Measurements from ENCODE around the gene SRP19. TPM values are rescaled to one million over a fixed set of nuclear protein-coding genes. Genes with fewer than 3 reads are reported as not detected.
"Not testable (repeated sequence)": the region's sequence is repeated elsewhere in the genome, so short reads cannot be mapped to it uniquely, and the experiment has no call there.

SRP19 gene
- total RNA-seq, 1 donor from 2014 or later = 50.6 TPM

DNA sequence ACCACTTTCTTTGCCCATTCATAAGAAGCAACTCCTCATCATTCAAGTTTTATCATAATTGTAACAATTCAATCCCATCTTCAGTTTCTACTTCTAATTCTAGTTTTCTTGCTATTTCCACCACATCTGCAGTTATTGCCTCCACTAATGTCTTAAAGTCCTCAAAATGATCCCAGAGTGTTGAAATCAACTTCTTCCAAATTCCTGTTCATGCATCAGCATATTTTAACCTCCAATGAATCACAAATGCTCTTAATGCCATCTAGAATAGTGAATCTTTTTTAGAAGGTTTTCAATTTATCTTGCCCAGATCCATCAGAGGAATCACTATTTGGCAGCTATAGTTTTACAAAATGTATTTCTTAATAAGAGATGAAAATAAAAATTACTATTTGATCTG is 3.2 kb upstream of the SRP19 start:
- TF ChIP-seq, protein P1, sequence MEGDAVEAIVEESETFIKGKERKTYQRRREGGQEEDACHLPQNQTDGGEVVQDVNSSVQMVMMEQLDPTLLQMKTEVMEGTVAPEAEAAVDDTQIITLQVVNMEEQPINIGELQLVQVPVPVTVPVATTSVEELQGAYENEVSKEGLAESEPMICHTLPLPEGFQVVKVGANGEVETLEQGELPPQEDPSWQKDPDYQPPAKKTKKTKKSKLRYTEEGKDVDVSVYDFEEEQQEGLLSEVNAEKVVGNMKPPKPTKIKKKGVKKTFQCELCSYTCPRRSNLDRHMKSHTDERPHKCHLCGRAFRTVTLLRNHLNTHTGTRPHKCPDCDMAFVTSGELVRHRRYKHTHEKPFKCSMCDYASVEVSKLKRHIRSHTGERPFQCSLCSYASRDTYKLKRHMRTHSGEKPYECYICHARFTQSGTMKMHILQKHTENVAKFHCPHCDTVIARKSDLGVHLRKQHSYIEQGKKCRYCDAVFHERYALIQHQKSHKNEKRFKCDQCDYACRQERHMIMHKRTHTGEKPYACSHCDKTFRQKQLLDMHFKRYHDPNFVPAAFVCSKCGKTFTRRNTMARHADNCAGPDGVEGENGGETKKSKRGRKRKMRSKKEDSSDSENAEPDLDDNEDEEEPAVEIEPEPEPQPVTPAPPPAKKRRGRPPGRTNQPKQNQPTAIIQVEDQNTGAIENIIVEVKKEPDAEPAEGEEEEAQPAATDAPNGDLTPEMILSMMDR (IDR thresholded peaks at IDR 0.05) = no peak
- peaks cover 10% of the 10 kb centered on the region for H3K9me3 Mint-ChIP-seq (ENCODE audit: unreplicated experiment)
- no peaks in the 10 kb centered on the region for H3K36me3 Mint-ChIP-seq (ENCODE audit: unreplicated experiment)
- H3K4me3 Mint-ChIP-seq (ENCODE audit: unreplicated experiment) = no peak overlapping the region
- H3K27ac Mint-ChIP-seq (ENCODE audit: unreplicated experiment) = no peak overlapping the region
- H3K4me1 Mint-ChIP-seq (ENCODE audit: unreplicated experiment) = peaks cover 18% of the 10 kb centered on the region
- DNase-seq (ENCODE audit: extremely low spot score, unreplicated experiment) = no peak
- H3K27me3 Mint-ChIP-seq (ENCODE audit: unreplicated experiment) = peaks cover 42% of the 10 kb centered on the region

GRCh38 chr5:112860571-112860928 is 537 bp upstream of the SRP19 start:
- not testable (repeated sequence) for H3K9me3 Mint-ChIP-seq (ENCODE audit: unreplicated experiment); DNase-seq (ENCODE audit: extremely low spot score, unreplicated experiment)
- H3K36me3 Mint-ChIP-seq (ENCODE audit: unreplicated experiment) = peaks cover 12% of the 10 kb centered on the region
- peaks cover 28% of the 10 kb centered on the region for H3K4me1 Mint-ChIP-seq (ENCODE audit: unreplicated experiment)
- peak overlapping the region; percentile 96 for H3K27ac Mint-ChIP-seq (ENCODE audit: unreplicated experiment)
- peaks cover 26% of the 10 kb centered on the region for H3K27me3 Mint-ChIP-seq (ENCODE audit: unreplicated experiment)
- peak overlapping the region; percentile 96 for H3K4me3 Mint-ChIP-seq (ENCODE audit: unreplicated experiment)

DNA sequence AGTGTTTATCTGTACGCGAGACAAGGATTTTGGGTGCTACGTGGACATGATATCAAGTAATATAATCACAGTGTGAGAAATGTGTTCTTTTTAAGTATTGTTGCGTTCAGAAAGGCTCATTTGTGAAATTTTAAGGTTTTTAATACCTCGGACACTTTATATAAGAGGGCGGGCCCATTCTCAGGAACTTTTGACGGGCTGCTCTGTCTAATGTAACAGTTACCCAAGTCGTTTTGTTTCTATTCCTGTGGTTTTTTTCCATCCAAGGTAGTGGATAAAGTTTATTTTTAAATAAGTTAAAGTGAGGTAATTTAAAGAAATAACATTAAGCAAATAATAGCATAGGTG is 525 bp downstream of the SRP19 start:
- TF ChIP-seq, protein P1 (IDR thresholded peaks at IDR 0.05) = no peak
- peak overlapping the region; percentile 96 for H3K27ac Mint-ChIP-seq (ENCODE audit: unreplicated experiment)
- peaks cover 16% of the 10 kb centered on the region for H3K27me3 Mint-ChIP-seq (ENCODE audit: unreplicated experiment)
- peaks cover 28% of the 10 kb centered on the region for H3K4me1 Mint-ChIP-seq (ENCODE audit: unreplicated experiment)
- H3K4me3 Mint-ChIP-seq (ENCODE audit: unreplicated experiment) = peak overlapping the region; percentile 96
- peaks cover 13% of the 10 kb centered on the region for H3K36me3 Mint-ChIP-seq (ENCODE audit: unreplicated experiment)
- no peaks in the 10 kb centered on the region for H3K9me3 Mint-ChIP-seq (ENCODE audit: unreplicated experiment)
- no peak for DNase-seq (ENCODE audit: extremely low spot score, unreplicated experiment)

DNA sequence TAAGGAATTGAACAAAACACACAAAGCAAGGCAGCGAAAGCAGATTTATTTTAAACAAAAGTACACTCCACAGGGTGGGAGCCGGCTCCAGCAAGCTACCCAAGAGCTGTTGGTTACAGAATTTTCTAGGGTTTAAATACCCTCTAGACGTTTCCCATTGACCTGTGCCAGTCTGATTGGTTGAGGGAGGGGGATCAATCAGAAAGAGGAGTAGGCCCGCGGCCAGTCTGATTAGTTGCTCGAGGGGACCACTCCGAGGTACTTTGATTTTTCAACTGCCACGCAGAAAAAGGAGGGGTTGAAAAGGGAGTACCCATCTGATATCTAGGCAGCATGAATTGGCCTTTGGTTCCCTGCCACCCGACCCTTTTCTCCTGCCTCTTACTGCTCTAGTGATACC is 998 bp downstream of the SRP19 start:
- Mint-ChIP-seq H3K27me3 (ENCODE audit: unreplicated experiment) (peaks cover 15% of the 10 kb centered on the region), H3K27ac (ENCODE audit: unreplicated experiment) (peak overlapping the region; percentile 96), H3K4me1 (ENCODE audit: unreplicated experiment) (peaks cover 28% of the 10 kb centered on the region), H3K9me3 (ENCODE audit: unreplicated experiment) (no peaks in the 10 kb centered on the region), H3K4me3 (ENCODE audit: unreplicated experiment) (peak overlapping the region; percentile 96), H3K36me3 (ENCODE audit: unreplicated experiment) (peaks cover 16% of the 10 kb centered on the region)
- TF ChIP-seq, protein P1 (IDR thresholded peaks at IDR 0.05) = no peak
- DNase-seq (ENCODE audit: extremely low spot score, unreplicated experiment) = no peak

DNA sequence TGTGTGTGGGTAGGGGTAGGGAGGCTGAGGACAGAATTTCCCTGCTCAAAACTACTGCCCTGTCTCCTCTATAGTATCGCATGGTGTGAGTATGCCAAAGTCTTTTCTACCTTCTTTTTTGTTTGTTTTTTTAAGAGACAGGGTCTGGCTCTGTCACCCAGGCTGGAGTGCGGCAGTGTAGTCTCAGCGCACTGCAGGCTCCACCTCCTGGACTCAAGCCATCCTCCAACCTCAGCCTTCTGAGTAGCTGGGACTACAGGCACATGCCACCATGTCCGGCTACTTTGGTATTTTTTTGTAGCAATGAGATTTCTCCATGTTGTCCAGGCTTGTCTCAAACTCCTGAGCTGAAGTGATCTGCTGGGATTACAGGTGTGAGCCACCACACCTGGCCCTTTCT is 2.5 kb downstream of the SRP19 start:
- Mint-ChIP-seq H3K4me3 (ENCODE audit: unreplicated experiment) (peak overlapping the region; percentile 29), H3K27ac (ENCODE audit: unreplicated experiment) (no peak overlapping the region), H3K4me1 (ENCODE audit: unreplicated experiment) (peaks cover 28% of the 10 kb centered on the region), H3K36me3 (ENCODE audit: unreplicated experiment) (peaks cover 27% of the 10 kb centered on the region), H3K27me3 (ENCODE audit: unreplicated experiment) (peaks cover 4% of the 10 kb centered on the region), H3K9me3 (ENCODE audit: unreplicated experiment) (no peaks in the 10 kb centered on the region)
- TF ChIP-seq, protein P1 (IDR thresholded peaks at IDR 0.05) = no peak
- DNase-seq (ENCODE audit: extremely low spot score, unreplicated experiment) = no peak

DNA sequence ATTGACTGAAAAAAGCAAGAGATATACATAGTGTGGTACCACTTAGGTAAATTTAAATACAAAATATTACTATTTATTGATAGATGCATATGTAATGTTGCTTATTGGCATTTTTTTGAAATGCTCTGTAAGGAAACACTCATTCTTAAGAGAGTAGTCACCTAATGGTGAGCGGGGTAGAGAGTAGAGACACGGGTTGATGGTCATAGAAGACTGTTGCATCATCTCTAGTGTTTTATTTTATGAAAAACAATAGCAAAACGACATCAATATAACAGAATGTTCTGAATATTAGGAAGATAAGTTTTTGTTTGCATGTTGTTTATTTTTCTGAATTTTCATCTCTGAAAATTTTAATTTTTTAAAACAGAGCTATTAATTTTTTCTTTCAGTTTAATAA is 4.0 kb downstream of the SRP19 start:
- DNase-seq (ENCODE audit: extremely low spot score, unreplicated experiment) = no peak
- TF ChIP-seq, protein P1 (IDR thresholded peaks at IDR 0.05) = no peak
- H3K36me3 Mint-ChIP-seq (ENCODE audit: unreplicated experiment) = peaks cover 37% of the 10 kb centered on the region
- H3K27ac Mint-ChIP-seq (ENCODE audit: unreplicated experiment) = no peak overlapping the region
- H3K4me1 Mint-ChIP-seq (ENCODE audit: unreplicated experiment) = peaks cover 28% of the 10 kb centered on the region
- no peak overlapping the region for H3K4me3 Mint-ChIP-seq (ENCODE audit: unreplicated experiment)
- no peaks in the 10 kb centered on the region for H3K9me3 Mint-ChIP-seq (ENCODE audit: unreplicated experiment)
- H3K27me3 Mint-ChIP-seq (ENCODE audit: unreplicated experiment) = no peaks in the 10 kb centered on the region

Data from osteocyte (in vitro differentiated cells).